Liver (tissue), 9 donors: ENCODE data around the gene ALPK3. TPM values are rescaled to one million over a fixed set of nuclear protein-coding genes. Genes with fewer than 3 reads are reported as not detected.

Source experiments
- DNase-seq: peaks from one replicate; pipeline ENCODE4 v3.0.0-alpha.2; 2017; ENCODE audit warnings: low spot score
- H3K27ac ChIP-seq, 2 donors: one replicate each; pipeline ENCODE4 v1.7.0; 2013; ENCODE audit warnings: inconsistent platforms in 2 of 2, low read length in 2 of 2, control low read depth in 1 of 2, low read depth in 1 of 2, mild to moderate bottlenecking in 1 of 2
- H3K27me3 ChIP-seq, 4 donors: one replicate each; pipeline versions ENCODE4 v1.6.1 to v1.7.0; 2013; ENCODE audit warnings: low read length in 3 of 4, inconsistent platforms in 1 of 4, mild to moderate bottlenecking in 1 of 4, moderate library complexity in 1 of 4; ENCODE audit not compliant: control insufficient read depth in 4 of 4, insufficient read depth in 4 of 4
- H3K36me3 ChIP-seq, 4 donors: one replicate each; pipeline versions ENCODE4 v1.6.1 to v1.7.0; 2013; ENCODE audit warnings: low read length in 3 of 4, mild to moderate bottlenecking in 3 of 4, low read depth in 1 of 4, moderate library complexity in 1 of 4; ENCODE audit not compliant: control insufficient read depth in 4 of 4, insufficient read depth in 3 of 4
- H3K4me1 ChIP-seq, 4 donors: one replicate each; pipeline versions ENCODE4 v1.6.1 to v1.7.0; 2013; ENCODE audit warnings: low read length in 3 of 4, mild to moderate bottlenecking in 3 of 4, moderate library complexity in 1 of 4; ENCODE audit not compliant: control insufficient read depth in 4 of 4, insufficient read depth in 4 of 4
- H3K4me3 ChIP-seq, 3 donors: one replicate each; pipeline versions ENCODE4 v1.6.1 to v1.7.0; 2013; ENCODE audit warnings: low read length in 3 of 3, control low read depth in 1 of 3, low read depth in 1 of 3, mild to moderate bottlenecking in 1 of 3
- H3K9ac ChIP-seq, 2 donors: one replicate each; pipeline ENCODE4 v1.7.0; 2013; ENCODE audit warnings: low read length in 2 of 2, mild to moderate bottlenecking in 2 of 2, moderate library complexity in 2 of 2, control low read depth in 1 of 2, low read depth in 1 of 2
- H3K9me3 ChIP-seq, 4 donors: one replicate each; pipeline versions ENCODE4 v1.6.1 to v1.7.0; 2013; ENCODE audit warnings: low read length in 3 of 4; ENCODE audit not compliant: control insufficient read depth in 4 of 4
- EGR1 ChIP-seq, 2 donors: IDR thresholded peaks; 2 replicates each; pipeline ENCODE4 v1.6.1; 2016 to 2018; ENCODE audit warnings: antibody characterized with exemption in 2 of 2, low read depth in 2 of 2
- FOXA1 ChIP-seq: IDR thresholded peaks from 2 replicates; pipeline ENCODE4 v1.6.1; 2016; ENCODE audit warnings: antibody characterized with exemption
- FOXA2 ChIP-seq: IDR thresholded peaks from 2 replicates; pipeline ENCODE4 v1.6.1; 2016; ENCODE audit warnings: antibody characterized with exemption
- GABPA ChIP-seq, 2 donors: IDR thresholded peaks in 1 of 2; conservative IDR thresholded peaks in 1 of 2; 2 replicates each; pipeline ENCODE4 v1.6.1; 2016; ENCODE audit warnings: antibody characterized with exemption in 2 of 2, mild to moderate bottlenecking in 1 of 2, moderate library complexity in 1 of 2
- HNF4A ChIP-seq, 2 donors: conservative IDR thresholded peaks; 2 replicates each; pipeline ENCODE4 v1.6.1; 2016; ENCODE audit warnings: antibody characterized with exemption in 2 of 2, mild to moderate bottlenecking in 2 of 2
- HNF4G ChIP-seq: IDR thresholded peaks from 2 replicates; pipeline ENCODE4 v1.6.1; 2016; ENCODE audit warnings: antibody characterized with exemption
- JUND ChIP-seq, 2 donors: IDR thresholded peaks; 2 replicates each; pipeline ENCODE4 v1.6.1; 2016; ENCODE audit warnings: antibody characterized with exemption in 2 of 2
- RAD21 ChIP-seq, 2 donors: IDR thresholded peaks; 2 replicates each; pipeline ENCODE4 v1.6.1; 2016; ENCODE audit warnings: antibody characterized with exemption in 2 of 2, mild to moderate bottlenecking in 2 of 2
- RXRA ChIP-seq, 2 donors: IDR thresholded peaks; 2 replicates each; pipeline ENCODE4 v1.6.1; 2017 to 2018; ENCODE audit warnings: antibody characterized with exemption in 2 of 2, mild to moderate bottlenecking in 1 of 2
- SP1 ChIP-seq: IDR thresholded peaks from 2 replicates; pipeline ENCODE4 v1.6.1; 2018; ENCODE audit warnings: antibody characterized with exemption, mild to moderate bottlenecking
- TAF1 ChIP-seq: conservative IDR thresholded peaks from 2 replicates; pipeline ENCODE4 v1.6.1; 2016; ENCODE audit warnings: antibody characterized with exemption, mild to moderate bottlenecking
- YY1 ChIP-seq: IDR thresholded peaks from 2 replicates; pipeline ENCODE4 v1.6.1; 2016; ENCODE audit warnings: antibody characterized with exemption, mild to moderate bottlenecking
- WGBS: extraction: QIAGEN DNeasy Blood & Tissue Kit; methylation state at CpG from one replicate; pipeline ENCODE4 v1.1.7; 2013; 5-methylcytosine and 5-hydroxymethylcytosine counted together
- polyA plus RNA-seq, 2 donors: library from polyadenylated mRNA; stranded (reverse) in 1 of 2; unstranded in 1 of 2; fragments of 200-250 nt in 1 of 2; fragments of >200 nt in 1 of 2; fragmentation: Nextera tagmentation in 1 of 2; extraction: Ambion mirVana in 1 of 2; gene quantifications; one replicate each; pipeline versions ENCODE4 v1.2.1 to v1.2.3, GENCODE V29; 2013 to 2015
- total RNA-seq, 2 donors: library from RNA; depleted of rRNA; stranded (reverse); fragments of >200 nt; gene quantifications; one replicate each; pipeline ENCODE4 v1.2.3, GENCODE V29; 2014
- TF ChIP-seq, protein P1 (sequence below): IDR thresholded peaks from 2 replicates; pipeline ENCODE4 v1.6.1; 2016; ENCODE audit warnings: antibody characterized with exemption
- TF ChIP-seq, protein P2 (sequence below): IDR thresholded peaks from 2 replicates; pipeline ENCODE4 v1.6.1; 2016; ENCODE audit warnings: antibody characterized with exemption, mild to moderate bottlenecking
- TF ChIP-seq, protein P3 (sequence below): IDR thresholded peaks from 2 replicates; pipeline ENCODE4 v1.6.1; 2016; ENCODE audit warnings: antibody characterized with exemption
- TF ChIP-seq, protein P4 (sequence below): IDR thresholded peaks from 2 replicates; pipeline ENCODE4 v1.6.1; 2016; ENCODE audit warnings: antibody characterized with exemption
- TF ChIP-seq, protein P5 (sequence below): fragments of 150-350 bp; IDR thresholded peaks from 2 replicates; pipeline ENCODE4 v1.5.1; 2017; ENCODE audit warnings: improper control_type of control experiment, low read depth, low read length; ENCODE audit not compliant: missing input control
- donor health status: healthy.
- donor health status: healthy.
- donor health status: healthy.
- donor health status: healthy.
- donor health status: healthy.

ALPK3 gene
- total and polyA plus RNA-seq, 4 donors = 0.96 to 10.0 (median 2.8) TPM

DNA sequence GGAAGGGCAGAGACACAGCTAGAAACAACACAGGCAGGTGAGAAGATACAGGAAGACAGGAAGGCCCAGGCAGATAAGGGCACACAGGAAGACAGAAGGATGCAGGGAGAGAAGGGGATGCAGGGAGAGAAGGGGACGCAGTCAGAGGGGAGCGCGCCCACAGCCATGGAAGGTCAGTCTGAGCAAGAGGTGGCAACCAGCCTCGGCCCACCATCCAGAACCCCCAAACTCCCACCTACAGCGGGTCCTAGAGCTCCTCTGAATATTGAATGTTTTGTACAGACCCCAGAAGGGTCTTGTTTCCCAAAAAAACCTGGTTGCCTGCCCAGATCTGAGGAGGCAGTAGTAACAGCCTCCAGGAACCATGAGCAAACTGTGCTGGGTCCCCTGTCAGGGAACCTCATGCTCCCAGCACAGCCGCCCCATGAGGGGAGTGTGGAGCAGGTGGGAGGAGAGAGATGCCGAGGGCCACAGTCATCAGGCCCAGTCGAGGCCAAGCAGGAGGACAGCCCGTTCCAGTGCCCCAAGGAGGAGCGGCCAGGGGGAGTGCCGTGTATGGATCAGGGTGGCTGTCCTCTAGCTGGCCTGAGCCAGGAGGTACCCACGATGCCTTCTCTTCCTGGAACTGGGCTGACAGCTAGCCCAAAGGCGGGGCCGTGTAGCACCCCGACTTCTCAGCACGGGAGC, 39.7 kb downstream of the ALPK3 start:
- H3K9ac ChIP-seq = no peak overlapping the region
- no peak for DNase-seq
- 96% methylated on average over 16 of the region's 16 CpGs for WGBS

DNA sequence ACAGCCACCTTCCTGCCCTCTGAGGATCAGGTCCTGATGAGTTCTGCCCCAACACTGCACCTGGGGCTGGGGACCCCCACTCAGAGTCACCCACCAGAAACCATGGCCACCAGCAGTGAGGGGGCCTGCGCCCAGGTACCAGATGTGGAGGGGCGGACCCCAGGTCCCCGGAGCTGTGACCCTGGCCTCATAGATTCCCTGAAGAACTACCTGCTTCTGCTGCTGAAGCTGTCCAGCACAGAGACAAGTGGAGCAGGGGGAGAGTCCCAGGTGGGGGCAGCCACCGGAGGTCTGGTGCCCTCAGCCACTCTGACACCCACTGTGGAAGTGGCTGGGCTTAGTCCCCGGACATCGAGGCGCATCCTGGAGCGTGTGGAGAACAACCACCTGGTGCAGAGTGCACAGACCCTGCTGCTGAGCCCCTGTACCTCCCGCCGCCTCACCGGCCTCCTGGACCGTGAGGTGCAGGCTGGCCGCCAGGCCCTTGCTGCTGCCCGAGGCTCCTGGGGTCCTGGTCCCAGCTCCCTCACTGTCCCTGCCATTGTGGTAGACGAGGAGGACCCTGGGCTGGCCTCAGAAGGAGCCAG, 40.4 kb downstream of the ALPK3 start:
- H3K9ac ChIP-seq = no peak overlapping the region
- no peak overlapping the region for H3K27ac ChIP-seq
- no peaks in the 10 kb centered on the region for H3K9me3 ChIP-seq
- H3K36me3 ChIP-seq = no peaks in the 10 kb centered on the region
- no peaks in the 10 kb centered on the region for H3K27me3 ChIP-seq
- DNase-seq = no peak
- H3K4me1 ChIP-seq = peaks cover 0 to 10% (median 0%) of the 10 kb centered on the region in 4 donors
- no peak overlapping the region for H3K4me3 ChIP-seq
- WGBS = 97% methylated on average over 15 of the region's 15 CpGs
- TF ChIP-seq, protein P1, sequence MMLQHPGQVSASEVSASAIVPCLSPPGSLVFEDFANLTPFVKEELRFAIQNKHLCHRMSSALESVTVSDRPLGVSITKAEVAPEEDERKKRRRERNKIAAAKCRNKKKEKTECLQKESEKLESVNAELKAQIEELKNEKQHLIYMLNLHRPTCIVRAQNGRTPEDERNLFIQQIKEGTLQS = no peak
- TF ChIP-seq HNF4G (no peak), SP1 (no peak), JUND (IDR thresholded peaks at IDR 0.05) (no peak), EGR1 (IDR thresholded peaks at IDR 0.05; ENCODE audit: low read depth in 2 of 2) (no peak), GABPA (IDR thresholded peaks at IDR 0.05 in 1 of 2, conservative IDR thresholded peaks at IDR 0.05 in 1 of 2) (no peak), FOXA1 (no peak), TAF1 (no peak), FOXA2 (no peak), HNF4A (conservative IDR thresholded peaks at IDR 0.05) (no peak), RXRA (IDR thresholded peaks at IDR 0.05) (no peak), YY1 (no peak), RAD21 (IDR thresholded peaks at IDR 0.05) (no peak)
- TF ChIP-seq, protein P2, sequence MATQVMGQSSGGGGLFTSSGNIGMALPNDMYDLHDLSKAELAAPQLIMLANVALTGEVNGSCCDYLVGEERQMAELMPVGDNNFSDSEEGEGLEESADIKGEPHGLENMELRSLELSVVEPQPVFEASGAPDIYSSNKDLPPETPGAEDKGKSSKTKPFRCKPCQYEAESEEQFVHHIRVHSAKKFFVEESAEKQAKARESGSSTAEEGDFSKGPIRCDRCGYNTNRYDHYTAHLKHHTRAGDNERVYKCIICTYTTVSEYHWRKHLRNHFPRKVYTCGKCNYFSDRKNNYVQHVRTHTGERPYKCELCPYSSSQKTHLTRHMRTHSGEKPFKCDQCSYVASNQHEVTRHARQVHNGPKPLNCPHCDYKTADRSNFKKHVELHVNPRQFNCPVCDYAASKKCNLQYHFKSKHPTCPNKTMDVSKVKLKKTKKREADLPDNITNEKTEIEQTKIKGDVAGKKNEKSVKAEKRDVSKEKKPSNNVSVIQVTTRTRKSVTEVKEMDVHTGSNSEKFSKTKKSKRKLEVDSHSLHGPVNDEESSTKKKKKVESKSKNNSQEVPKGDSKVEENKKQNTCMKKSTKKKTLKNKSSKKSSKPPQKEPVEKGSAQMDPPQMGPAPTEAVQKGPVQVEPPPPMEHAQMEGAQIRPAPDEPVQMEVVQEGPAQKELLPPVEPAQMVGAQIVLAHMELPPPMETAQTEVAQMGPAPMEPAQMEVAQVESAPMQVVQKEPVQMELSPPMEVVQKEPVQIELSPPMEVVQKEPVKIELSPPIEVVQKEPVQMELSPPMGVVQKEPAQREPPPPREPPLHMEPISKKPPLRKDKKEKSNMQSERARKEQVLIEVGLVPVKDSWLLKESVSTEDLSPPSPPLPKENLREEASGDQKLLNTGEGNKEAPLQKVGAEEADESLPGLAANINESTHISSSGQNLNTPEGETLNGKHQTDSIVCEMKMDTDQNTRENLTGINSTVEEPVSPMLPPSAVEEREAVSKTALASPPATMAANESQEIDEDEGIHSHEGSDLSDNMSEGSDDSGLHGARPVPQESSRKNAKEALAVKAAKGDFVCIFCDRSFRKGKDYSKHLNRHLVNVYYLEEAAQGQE = no peak
- TF ChIP-seq, protein P3, sequence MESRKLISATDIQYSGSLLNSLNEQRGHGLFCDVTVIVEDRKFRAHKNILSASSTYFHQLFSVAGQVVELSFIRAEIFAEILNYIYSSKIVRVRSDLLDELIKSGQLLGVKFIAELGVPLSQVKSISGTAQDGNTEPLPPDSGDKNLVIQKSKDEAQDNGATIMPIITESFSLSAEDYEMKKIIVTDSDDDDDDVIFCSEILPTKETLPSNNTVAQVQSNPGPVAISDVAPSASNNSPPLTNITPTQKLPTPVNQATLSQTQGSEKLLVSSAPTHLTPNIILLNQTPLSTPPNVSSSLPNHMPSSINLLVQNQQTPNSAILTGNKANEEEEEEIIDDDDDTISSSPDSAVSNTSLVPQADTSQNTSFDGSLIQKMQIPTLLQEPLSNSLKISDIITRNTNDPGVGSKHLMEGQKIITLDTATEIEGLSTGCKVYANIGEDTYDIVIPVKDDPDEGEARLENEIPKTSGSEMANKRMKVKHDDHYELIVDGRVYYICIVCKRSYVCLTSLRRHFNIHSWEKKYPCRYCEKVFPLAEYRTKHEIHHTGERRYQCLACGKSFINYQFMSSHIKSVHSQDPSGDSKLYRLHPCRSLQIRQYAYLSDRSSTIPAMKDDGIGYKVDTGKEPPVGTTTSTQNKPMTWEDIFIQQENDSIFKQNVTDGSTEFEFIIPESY = no peak
- TF ChIP-seq, protein P4, sequence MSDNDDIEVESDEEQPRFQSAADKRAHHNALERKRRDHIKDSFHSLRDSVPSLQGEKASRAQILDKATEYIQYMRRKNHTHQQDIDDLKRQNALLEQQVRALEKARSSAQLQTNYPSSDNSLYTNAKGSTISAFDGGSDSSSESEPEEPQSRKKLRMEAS = no peak

More for the DNA sequence above, 39.7 kb downstream of the ALPK3 start:
- Histone ChIP-seq H3K4me3 (no peak overlapping the region), H3K36me3 (no peaks in the 10 kb centered on the region), H3K27ac (no peak overlapping the region), H3K27me3 (no peaks in the 10 kb centered on the region), H3K9me3 (no peaks in the 10 kb centered on the region), H3K4me1 (peaks cover 0 to 16% (median 2%) of the 10 kb centered on the region in 4 donors)
- TF ChIP-seq, protein P5, sequence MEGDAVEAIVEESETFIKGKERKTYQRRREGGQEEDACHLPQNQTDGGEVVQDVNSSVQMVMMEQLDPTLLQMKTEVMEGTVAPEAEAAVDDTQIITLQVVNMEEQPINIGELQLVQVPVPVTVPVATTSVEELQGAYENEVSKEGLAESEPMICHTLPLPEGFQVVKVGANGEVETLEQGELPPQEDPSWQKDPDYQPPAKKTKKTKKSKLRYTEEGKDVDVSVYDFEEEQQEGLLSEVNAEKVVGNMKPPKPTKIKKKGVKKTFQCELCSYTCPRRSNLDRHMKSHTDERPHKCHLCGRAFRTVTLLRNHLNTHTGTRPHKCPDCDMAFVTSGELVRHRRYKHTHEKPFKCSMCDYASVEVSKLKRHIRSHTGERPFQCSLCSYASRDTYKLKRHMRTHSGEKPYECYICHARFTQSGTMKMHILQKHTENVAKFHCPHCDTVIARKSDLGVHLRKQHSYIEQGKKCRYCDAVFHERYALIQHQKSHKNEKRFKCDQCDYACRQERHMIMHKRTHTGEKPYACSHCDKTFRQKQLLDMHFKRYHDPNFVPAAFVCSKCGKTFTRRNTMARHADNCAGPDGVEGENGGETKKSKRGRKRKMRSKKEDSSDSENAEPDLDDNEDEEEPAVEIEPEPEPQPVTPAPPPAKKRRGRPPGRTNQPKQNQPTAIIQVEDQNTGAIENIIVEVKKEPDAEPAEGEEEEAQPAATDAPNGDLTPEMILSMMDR = no peak
- no peak for TF ChIP-seq SP1
- TF ChIP-seq FOXA2 = no peak
- no peak for TF ChIP-seq FOXA1
- TF ChIP-seq, protein P1 = no peak
- TF ChIP-seq EGR1 (IDR thresholded peaks at IDR 0.05; ENCODE audit: low read depth in 2 of 2) = no peak
- no peak for TF ChIP-seq GABPA (IDR thresholded peaks at IDR 0.05 in 1 of 2, conservative IDR thresholded peaks at IDR 0.05 in 1 of 2)
- TF ChIP-seq, protein P4 = no peak
- TF ChIP-seq YY1 = no peak
